Tibial artery (tissue), 4 donors: ENCODE data around the gene KRT9.
"Not testable (repeated sequence)": the region's sequence is repeated elsewhere in the genome, so short reads cannot be mapped to it uniquely, and the experiment has no call there.

ENCODE experiments used
- DNase-seq, 2 donors: peaks; one replicate each; pipeline ENCODE4 v3.0.0-alpha.2; 2019
- H3K27ac ChIP-seq, 2 donors: fragments of 200-600 bp; sonication (generic) in 1 of 2; 1 replicate in 1 of 2; 2 replicates in 1 of 2; pipeline ENCODE4 v1.5.1; 2018 to 2019; ENCODE audit warnings: mild to moderate bottlenecking in 1 of 2
- H3K27me3 ChIP-seq, 2 donors: fragments of 200-600 bp; sonication (generic) in 1 of 2; one replicate each; pipeline versions ENCODE4 v1.5.1 to v1.6.0; 2016 to 2019
- H3K36me3 ChIP-seq, 3 donors: fragments of 200-600 bp; sonication (generic) in 2 of 3; one replicate each; pipeline ENCODE4 v1.5.1; 2016 to 2019; ENCODE audit warnings: mild to moderate bottlenecking in 2 of 3
- H3K4me1 ChIP-seq, 4 donors: fragments of 200-600 bp; sonication (generic) in 2 of 4; 1 replicate in 3 of 4; 2 replicates in 1 of 4; pipeline ENCODE4 v1.5.1; 2016 to 2019
- H3K4me3 ChIP-seq, 2 donors: fragments of 200-600 bp; sonication (generic) in 1 of 2; 1 replicate in 1 of 2; 2 replicates in 1 of 2; pipeline ENCODE4 v1.5.1; 2018 to 2019; ENCODE audit warnings: mild to moderate bottlenecking in 2 of 2
- H3K9me3 ChIP-seq, 3 donors: fragments of 200-600 bp; sonication (generic) in 1 of 3; one replicate each; pipeline ENCODE4 v1.5.1; 2016 to 2019
- CTCF ChIP-seq, 2 experiments: fragments of 200-600 bp in 1 of 2; fragments of 450-650 bp in 1 of 2; IDR thresholded peaks; one replicate each; pipeline ENCODE4 v1.5.1; 2017 to 2019; ENCODE audit warnings: antibody characterized with exemption in 2 of 2, mild to moderate bottlenecking in 1 of 2, moderate library complexity in 1 of 2
- intact Hi-C: fragments of 100-400 bp; cut with DNase I; formaldehyde crosslinking; loops from one replicate; pipeline ENCODE4 v1.15.0; 2023; ENCODE audit warnings: low total_unique reads

Gene KRT9

GRCh38 chr17:41571561-41572434 lies at the start of gene KRT9:
TSS of gene KRT9 (minus strand) at chr17:41572059. CDS start at chr17:41571992, 67 bp downstream.
- Histone ChIP-seq H3K36me3 (no peaks in the 10 kb centered on the region), H3K4me1 (no peaks in the 10 kb centered on the region), H3K27ac (no peak within 1 kb of the TSS), H3K27me3 (peaks cover 0 to 38% of the 10 kb centered on the region in 2 donors), H3K4me3 (no peak within 1 kb of the TSS), H3K9me3 (no peaks in the 10 kb centered on the region)
- intact Hi-C loops: no loop called here
- DNase-seq: no peak
- TF ChIP-seq CTCF (IDR thresholded peaks at IDR 0.05): no peak

GRCh38 chr17:41621435-41621817 lies 49.6 kb upstream of the KRT9 start:
- H3K4me1 ChIP-seq: peaks cover 0 to 32% (median 11%) of the 10 kb centered on the region in 4 donors
- H3K36me3 ChIP-seq, H3K4me3 ChIP-seq, H3K9me3 ChIP-seq, intact Hi-C loops, H3K27me3 ChIP-seq: not testable (repeated sequence)
- peak in 1 of 2 donors; percentile 56 for DNase-seq
- H3K27ac ChIP-seq: peak overlapping the region in 1 of 2 donors; percentile 25

GRCh38 chr17:41620583-41621434 lies 49.0 kb upstream of the KRT9 start:
- H3K27me3 ChIP-seq: peaks cover 0 to 9% of the 10 kb centered on the region in 2 donors
- peak overlapping the region in 1 of 2 donors; percentile 25 for H3K27ac ChIP-seq
- DNase-seq: no peak
- no peaks in the 10 kb centered on the region for H3K36me3 ChIP-seq
- H3K4me1 ChIP-seq: peaks cover 0 to 28% (median 10%) of the 10 kb centered on the region in 4 donors
- no peak overlapping the region for H3K4me3 ChIP-seq
- no peak for TF ChIP-seq CTCF (IDR thresholded peaks at IDR 0.05)
- intact Hi-C loops: no loop called here
- H3K9me3 ChIP-seq: no peaks in the 10 kb centered on the region

GRCh38 chr17:41619927-41620582 lies 48.2 kb upstream of the KRT9 start:
- peaks cover 0 to 21% (median 7%) of the 10 kb centered on the region in 4 donors for H3K4me1 ChIP-seq
- DNase-seq, intact Hi-C loops: not testable (repeated sequence)

GRCh38 chr17:41619036-41619926 lies 47.4 kb upstream of the KRT9 start:
- no peaks in the 10 kb centered on the region for H3K9me3 ChIP-seq
- intact Hi-C loops: no loop called here
- DNase-seq: no peak
- no peak overlapping the region for H3K27ac ChIP-seq
- peaks cover 0 to 13% (median 6%) of the 10 kb centered on the region in 4 donors for H3K4me1 ChIP-seq
- H3K36me3 ChIP-seq: no peaks in the 10 kb centered on the region
- no peak overlapping the region for H3K4me3 ChIP-seq
- peaks cover 0 to 17% of the 10 kb centered on the region in 2 donors for H3K27me3 ChIP-seq
- no peak for TF ChIP-seq CTCF (IDR thresholded peaks at IDR 0.05)

More at GRCh38 chr17:41619927-41620582, 48.2 kb upstream of the KRT9 start:
- not testable (repeated sequence) for H3K9me3 ChIP-seq, H3K4me3 ChIP-seq, H3K36me3 ChIP-seq, H3K27ac ChIP-seq
- peaks cover 0 to 15% of the 10 kb centered on the region in 2 donors for H3K27me3 ChIP-seq
